Naive thymus-derived CD4-positive, alpha-beta T cell (primary cell): Measurements from ENCODE around the gene DDX51. TPM values are rescaled to one million over a fixed set of nuclear protein-coding genes. Genes with fewer than 3 reads are reported as not detected.

Experiments
- ATAC-seq: fragments of 150-1000 bp; cut with Tn5 transposase; 2 replicates; pipeline ENCODE4 v1.10.0; 2021; ENCODE audit warnings: mild to moderate bottlenecking, moderate library complexity
- CTCF ChIA-PET: fragments of 350-600 bp; sonication (Branson Sonifier 250); formaldehyde crosslinking; loops from one replicate; lab custom pipeline; 2021; ENCODE audit warnings: antibody characterized with exemption; lab: Charles Lee
- POLR2A ChIA-PET: fragments of 350-600 bp; sonication (Branson Sonifier 250); formaldehyde crosslinking; loops from one replicate; lab custom pipeline; 2021; ENCODE audit warnings: antibody characterized with exemption, inconsistent platforms; lab: Charles Lee
- DNase-seq, 9 donors: peaks; one replicate each; pipeline versions ENCODE4 v3.0.0 to v3.0.0-alpha.2; 2020 to 2022; ENCODE audit warnings: mixed read lengths in 1 of 9
- H3K27ac ChIP-seq: one replicate; pipeline ENCODE4 v1.7.0; 2013; ENCODE audit warnings: mild to moderate bottlenecking, low read depth, low read length, moderate library complexity
- H3K27me3 ChIP-seq, 2 donors: one replicate each; pipeline ENCODE4 v1.7.0; 2013; ENCODE audit warnings: low read length in 2 of 2, mild to moderate bottlenecking in 2 of 2, moderate library complexity in 2 of 2; ENCODE audit not compliant: control insufficient read depth in 2 of 2, insufficient read depth in 2 of 2
- H3K36me3 ChIP-seq, 3 experiments: 1 replicate in 2 of 3; 2 replicates in 1 of 3; pipeline ENCODE4 v1.7.0; 2013; ENCODE audit warnings: low read length in 3 of 3, mild to moderate bottlenecking in 3 of 3, moderate library complexity in 1 of 3; ENCODE audit not compliant: insufficient read depth in 3 of 3, control insufficient read depth in 2 of 3
- H3K4me1 ChIP-seq, 2 donors: one replicate each; pipeline ENCODE4 v1.7.0; 2013; ENCODE audit warnings: low read length in 2 of 2, mild to moderate bottlenecking in 2 of 2, moderate library complexity in 1 of 2; ENCODE audit not compliant: control insufficient read depth in 2 of 2, insufficient read depth in 2 of 2
- H3K4me3 ChIP-seq: 2 replicates; pipeline ENCODE4 v1.7.0; 2013; ENCODE audit warnings: mild to moderate bottlenecking, low read length
- H3K9me3 ChIP-seq, 3 experiments: 1 replicate in 2 of 3; 2 replicates in 1 of 3; pipeline ENCODE4 v1.7.0; 2013; ENCODE audit warnings: low read length in 3 of 3; ENCODE audit not compliant: control insufficient read depth in 2 of 3
- H3K27ac Mint-ChIP-seq, 9 donors: one replicate each; pipeline ENCODE4 v1.8.0; 2020 to 2022; ENCODE audit warnings: mixed read lengths in 9 of 9, mild to moderate bottlenecking in 8 of 9, moderate library complexity in 5 of 9, inconsistent platforms in 2 of 9
- H3K27me3 Mint-ChIP-seq, 5 donors: one replicate each; pipeline ENCODE4 v1.8.0; 2021 to 2022; ENCODE audit warnings: mixed read lengths in 5 of 5, mild to moderate bottlenecking in 1 of 5
- H3K36me3 Mint-ChIP-seq, 5 donors: one replicate each; pipeline ENCODE4 v1.8.0; 2020 to 2022; ENCODE audit warnings: mixed read lengths in 5 of 5, mild to moderate bottlenecking in 3 of 5, inconsistent platforms in 1 of 5
- H3K4me1 Mint-ChIP-seq, 7 donors: one replicate each; pipeline ENCODE4 v1.8.0; 2020 to 2022; ENCODE audit warnings: mixed read lengths in 7 of 7, mild to moderate bottlenecking in 3 of 7, inconsistent platforms in 1 of 7
- H3K4me3 Mint-ChIP-seq, 10 donors: one replicate each; pipeline ENCODE4 v1.8.0; 2020 to 2022; ENCODE audit warnings: mild to moderate bottlenecking in 10 of 10, mixed read lengths in 10 of 10, moderate library complexity in 6 of 10, inconsistent platforms in 2 of 10
- H3K9me3 Mint-ChIP-seq, 11 donors: one replicate each; pipeline ENCODE4 v1.8.0; 2020 to 2022; ENCODE audit warnings: mixed read lengths in 11 of 11, mild to moderate bottlenecking in 4 of 11, inconsistent platforms in 1 of 11, moderate library complexity in 1 of 11
- intact Hi-C, 2 donors: fragments of 100-400 bp; cut with micrococcal nuclease; formaldehyde crosslinking; loops; one replicate each; pipeline ENCODE4 v1.15.1; 2023
- polyA plus RNA-seq, 2 donors: library from polyadenylated mRNA; unstranded; fragments of 300-500 nt; fragmentation: Illumina TruSeq; gene quantifications; one replicate each; pipeline ENCODE4 v1.2.3, GENCODE V29; 2021
- total RNA-seq, 6 experiments: library from RNA in 5 of 6; stranded (reverse) in 5 of 6; gene quantifications; 1 replicate in 5 of 6; 2 replicates in 1 of 6; pipeline ENCODE4 v1.2.3 and lab custom pipeline; 2021 to 2026

The DDX51 gene
- total and polyA plus RNA-seq, 7 experiments from 2014 or later: 8.8 to 54.8 (median 49.5) TPM

GRCh38 chr12:132100306-132101065, 43.6 kb downstream of the DDX51 start:
- peaks cover 12 to 34% (median 25%) of the 10 kb centered on the region in 5 donors for H3K36me3 Mint-ChIP-seq
- Histone ChIP-seq H3K9me3 (peaks cover 0 to 6% (median 4%) of the 10 kb centered on the region in 3 experiments), H3K27ac (no peak overlapping the region), H3K27me3 (no peaks in the 10 kb centered on the region), H3K4me1 (peaks cover 0 to 5% of the 10 kb centered on the region in 2 donors), H3K36me3 (peaks cover 0 to 22% (median 4%) of the 10 kb centered on the region in 3 experiments), H3K4me3 (no peak overlapping the region)
- H3K4me3 Mint-ChIP-seq: no peak overlapping the region
- H3K4me1 Mint-ChIP-seq: peaks cover 7 to 25% (median 15%) of the 10 kb centered on the region in 7 donors
- ATAC-seq (no peak), DNase-seq (no peak)
- ChIA-PET POLR2A (no interaction called here), CTCF (no interaction called here)
- no peaks in the 10 kb centered on the region for H3K27me3 Mint-ChIP-seq
- no peak overlapping the region for H3K27ac Mint-ChIP-seq
- H3K9me3 Mint-ChIP-seq: peaks cover 5 to 20% (median 15%) of the 10 kb centered on the region in 11 donors
- intact Hi-C loops: no loop called here

DNA sequence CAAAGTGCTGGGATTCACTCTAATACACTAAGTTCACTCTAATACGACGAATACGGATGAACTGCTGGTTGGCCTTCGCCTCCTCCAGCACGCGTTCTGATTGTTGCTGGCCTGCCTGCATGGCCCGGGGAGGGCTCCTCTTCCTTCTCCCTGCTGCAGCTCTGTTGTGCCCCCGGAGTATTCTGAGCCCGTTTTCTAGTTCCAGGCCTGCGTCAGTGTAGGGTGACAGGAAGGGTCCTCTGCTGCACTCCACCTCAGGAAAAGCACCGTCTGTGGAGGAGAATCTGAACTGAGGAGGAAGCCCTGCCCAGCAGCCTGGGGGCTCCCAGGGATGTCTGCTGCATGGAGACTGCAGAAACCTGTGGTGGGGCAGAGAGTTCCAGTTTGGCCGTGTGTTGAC, 44.4 kb downstream of the DDX51 start:
- no peaks in the 10 kb centered on the region for H3K27me3 Mint-ChIP-seq
- H3K9me3 Mint-ChIP-seq: peaks cover 5 to 22% (median 16%) of the 10 kb centered on the region in 11 donors
- ChIA-PET CTCF (no interaction called here), POLR2A (no interaction called here)
- Histone ChIP-seq H3K36me3 (peaks cover 0 to 17% (median 4%) of the 10 kb centered on the region in 3 experiments), H3K27me3 (no peaks in the 10 kb centered on the region), H3K27ac (no peak overlapping the region), H3K4me1 (peaks cover 0 to 11% of the 10 kb centered on the region in 2 donors), H3K9me3 (peaks cover 0 to 6% (median 4%) of the 10 kb centered on the region in 3 experiments), H3K4me3 (no peak overlapping the region)
- ATAC-seq: no peak
- intact Hi-C loops: loop anchor here in 1 of 2 donors (5.0 kb wide), 1 partner anchor 43 kb away; the partner anchor contains the start of genes DDX51 and NOC4L
- no peak for DNase-seq
- peaks cover 11 to 28% (median 21%) of the 10 kb centered on the region in 7 donors for H3K4me1 Mint-ChIP-seq
- peaks cover 8 to 31% (median 28%) of the 10 kb centered on the region in 5 donors for H3K36me3 Mint-ChIP-seq
- no peak overlapping the region for H3K4me3 Mint-ChIP-seq
- H3K27ac Mint-ChIP-seq: peak overlapping the region in 4 of 9 donors; percentile 31 to 58 (median 40)

- Histone ChIP-seq H3K9me3 (peaks cover 0 to 6% (median 4%) of the 10 kb centered on the region in 3 experiments), H3K4me1 (peaks cover 0 to 11% of the 10 kb centered on the region in 2 donors), H3K27ac (peak overlapping the region; percentile 39), H3K36me3 (peaks cover 0 to 21% (median 4%) of the 10 kb centered on the region in 3 experiments), H3K4me3 (no peak overlapping the region), H3K27me3 (no peaks in the 10 kb centered on the region)
- intact Hi-C loops: loop anchor here in 1 of 2 donors (5.0 kb wide), 1 partner anchor 47 kb away; the partner anchor contains the start of genes DDX51 and NOC4L
- Mint-ChIP-seq H3K4me1 (peaks cover 11 to 35% (median 28%) of the 10 kb centered on the region in 7 donors), H3K9me3 (peaks cover 5 to 22% (median 16%) of the 10 kb centered on the region in 11 donors), H3K4me3 (peak overlapping the region in 9 of 10 donors; percentile 39 to 85 (median 65)), H3K36me3 (peaks cover 8 to 37% (median 34%) of the 10 kb centered on the region in 5 donors), H3K27ac (peak overlapping the region; percentile 87 to 98 (median 94)), H3K27me3 (no peaks in the 10 kb centered on the region)
- POLR2A ChIA-PET: interaction anchor here (0.6 kb wide), 1 partner anchor 87 kb away, joined by 3 read pairs; no protein-coding TSS in a partner anchor
- no peak for ATAC-seq
- DNase-seq: peak in 7 of 9 donors; percentile 8 to 48 (median 21)
- CTCF ChIA-PET: no interaction called here
Measured at GRCh38 chr12:132095520-132096409, 48.4 kb downstream of the DDX51 start.

DNA sequence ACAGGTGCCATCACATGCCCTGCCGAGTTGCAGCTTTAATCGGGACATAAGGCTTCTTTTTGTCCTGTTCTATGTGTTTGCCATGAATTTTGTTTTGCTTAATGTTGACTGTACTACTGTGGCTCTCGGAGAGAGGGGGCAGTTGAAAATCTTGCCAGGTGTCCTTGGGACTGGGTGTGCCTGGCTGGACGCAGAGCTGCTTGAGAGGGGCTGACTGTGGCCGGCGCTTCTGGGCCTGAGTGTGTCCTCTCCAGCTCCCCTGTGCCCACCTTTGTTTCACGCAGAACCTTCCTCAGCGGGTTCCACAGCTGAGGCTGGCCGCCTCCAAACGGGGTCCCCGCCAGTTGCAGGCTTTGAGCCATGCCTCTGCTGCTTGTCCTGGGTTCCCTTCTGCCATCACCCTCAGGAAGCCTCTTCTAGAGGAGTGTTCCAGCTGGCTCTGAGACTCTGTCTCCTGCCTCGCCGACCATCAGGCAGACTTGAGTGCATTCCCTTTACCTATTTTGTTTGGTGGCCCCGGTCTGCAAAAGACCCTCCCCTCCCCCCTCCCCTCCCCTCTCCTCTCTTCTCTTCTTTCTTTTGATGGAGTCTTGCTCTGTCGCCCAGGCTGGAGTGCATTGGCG, 49.7 kb downstream of the DDX51 start:
- ATAC-seq: no peak
- H3K4me1 Mint-ChIP-seq: peaks cover 11 to 43% (median 30%) of the 10 kb centered on the region in 7 donors

DNA sequence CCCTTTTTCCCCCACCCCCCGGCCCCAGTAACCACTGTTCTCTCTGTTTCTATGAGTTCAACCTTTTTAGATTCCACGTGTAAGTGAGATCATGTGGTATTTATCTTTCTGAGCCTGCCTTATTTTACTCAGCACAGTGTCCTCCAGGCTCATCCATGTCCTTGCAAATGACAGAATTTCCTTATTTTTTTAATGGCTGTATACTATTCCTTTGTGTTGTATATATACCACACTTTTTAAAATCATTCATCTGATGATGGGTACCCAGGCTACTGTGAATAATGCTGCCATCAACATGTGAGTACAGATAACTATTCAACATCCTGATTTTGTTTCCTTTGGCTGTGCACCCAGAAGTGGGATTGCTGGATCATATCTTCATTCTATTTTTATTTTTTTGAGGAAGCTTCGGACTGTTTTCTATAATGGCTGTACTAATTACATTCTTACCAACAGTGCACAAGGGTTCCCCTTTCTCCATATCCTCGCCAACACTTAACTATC, 54.7 kb downstream of the DDX51 start:
- POLR2A ChIA-PET: no interaction called here

More for the DNA sequence above, 49.7 kb downstream of the DDX51 start:
- CTCF ChIA-PET: no interaction called here
- Mint-ChIP-seq H3K9me3 (peaks cover 5 to 22% (median 16%) of the 10 kb centered on the region in 11 donors), H3K27ac (peak overlapping the region in 7 of 9 donors; percentile 26 to 96 (median 80)), H3K36me3 (peaks cover 8 to 42% (median 32%) of the 10 kb centered on the region in 5 donors), H3K4me3 (peak overlapping the region in 1 of 10 donors; percentile 4), H3K27me3 (no peaks in the 10 kb centered on the region)
- intact Hi-C loops: no loop called here
- POLR2A ChIA-PET: no interaction called here
- peaks cover 0 to 6% (median 4%) of the 10 kb centered on the region in 3 experiments for H3K9me3 ChIP-seq
- no peak overlapping the region for H3K4me3 ChIP-seq
- no peaks in the 10 kb centered on the region for H3K27me3 ChIP-seq
- no peak overlapping the region for H3K27ac ChIP-seq
- H3K36me3 ChIP-seq: peaks cover 0 to 9% (median 4%) of the 10 kb centered on the region in 3 experiments
- H3K4me1 ChIP-seq: peaks cover 0 to 11% of the 10 kb centered on the region in 2 donors
- no peak for DNase-seq

More for the DNA sequence above, 54.7 kb downstream of the DDX51 start:
- Histone ChIP-seq H3K9me3 (no peaks in the 10 kb centered on the region), H3K4me3 (no peak overlapping the region), H3K27ac (no peak overlapping the region), H3K4me1 (peaks cover 4 to 6% of the 10 kb centered on the region in 2 donors), H3K36me3 (peaks cover 0 to 4% (median 0%) of the 10 kb centered on the region in 3 experiments), H3K27me3 (no peaks in the 10 kb centered on the region)
- ATAC-seq: no peak
- Mint-ChIP-seq H3K9me3 (peaks cover 0 to 2% (median 0%) of the 10 kb centered on the region in 11 donors), H3K27me3 (no peaks in the 10 kb centered on the region), H3K36me3 (peaks cover 0 to 29% (median 8%) of the 10 kb centered on the region in 5 donors), H3K4me1 (peaks cover 10 to 45% (median 30%) of the 10 kb centered on the region in 7 donors), H3K4me3 (no peak overlapping the region), H3K27ac (peak overlapping the region in 2 of 9 donors; percentile 2 to 17)
- intact Hi-C loops: loop anchor here (10.0 kb wide), 3 partner anchors 135 to 595 kb away; partner anchors contain the start of genes POLE (in 1 of the 2), PXMP2 (in 1 of the 2) and ULK1 (in 1 of the 2)
- DNase-seq: no peak
- CTCF ChIA-PET: no interaction called here
